Osteoblast (primary cell): Measurements from ENCODE around the gene UBASH3A. TPM values are rescaled to one million over a fixed set of nuclear protein-coding genes. Genes with fewer than 3 reads are reported as not detected.
A peak's percentile ranks its signal among the peaks of the same experiment; 100 is the strongest.

Source experiments
- DNase-seq: peaks from one replicate; pipeline ENCODE4 v3.0.0; 2011; ENCODE audit warnings: low spot score, mixed read lengths; ENCODE audit not compliant: insufficient read length; ENCODE audit errors: missing footprints
- H2AFZ ChIP-seq: 2 replicates; pipeline ENCODE4 v1.6.0; 2011; ENCODE audit warnings: mild to moderate bottlenecking, low read length
- H3K27ac ChIP-seq: 2 replicates; pipeline ENCODE4 v1.5.1; 2011; ENCODE audit warnings: mild to moderate bottlenecking, low read depth, low read length, moderate library complexity
- H3K27me3 ChIP-seq: 2 replicates; pipeline ENCODE4 v1.6.0; 2012; ENCODE audit warnings: mild to moderate bottlenecking, control low read depth, inconsistent platforms, low read length, moderate library complexity; ENCODE audit not compliant: insufficient read depth
- H3K36me3 ChIP-seq: 2 replicates; pipeline ENCODE4 v1.5.1; 2011; ENCODE audit warnings: mild to moderate bottlenecking, low read length, control low read depth, moderate library complexity; ENCODE audit not compliant: insufficient read depth
- H3K4me1 ChIP-seq: 2 replicates; pipeline ENCODE4 v1.5.1; 2011; ENCODE audit warnings: mild to moderate bottlenecking, low read length, control low read depth, moderate library complexity; ENCODE audit not compliant: insufficient read depth
- H3K4me2 ChIP-seq: 2 replicates; pipeline ENCODE4 v1.6.0; 2011; ENCODE audit warnings: mild to moderate bottlenecking, low read length; ENCODE audit not compliant: insufficient read depth
- H3K4me3 ChIP-seq: fragments of 200-600 bp; sonication (generic); 3 replicates; pipeline ENCODE4 v1.5.1; 2012; ENCODE audit warnings: mild to moderate bottlenecking, low read length, inconsistent platforms; ENCODE audit not compliant: insufficient read depth
- H3K79me2 ChIP-seq: 2 replicates; pipeline ENCODE4 v1.6.0; 2012; ENCODE audit warnings: mild to moderate bottlenecking, low read length, control low read depth, inconsistent platforms; ENCODE audit not compliant: insufficient read depth
- H3K9me3 ChIP-seq: 2 replicates; pipeline ENCODE4 v1.5.1; 2011; ENCODE audit warnings: low read depth, low read length, control low read depth
- H4K20me1 ChIP-seq: 2 replicates; pipeline ENCODE4 v1.6.0; 2012; ENCODE audit warnings: mild to moderate bottlenecking, low read length, control low read depth; ENCODE audit not compliant: insufficient read depth
- total RNA-seq: library from RNA; depleted of rRNA; stranded (reverse); fragments of >200 nt; gene quantifications from 2 replicates; pipeline ENCODE4 v1.2.3, GENCODE V29; 2012
- TF ChIP-seq, protein P1 (sequence below): IDR thresholded peaks from 2 replicates; pipeline ENCODE4 v1.5.1; 2011; ENCODE audit warnings: mild to moderate bottlenecking, low read depth, low read length, moderate library complexity; ENCODE audit errors: extremely low read depth

Gene UBASH3A
- total RNA-seq, 1 donor = not detected

- H3K4me3 ChIP-seq = no peak overlapping the region
- no peaks in the 10 kb centered on the region for H4K20me1 ChIP-seq
These were observed 37.9 kb upstream of the UBASH3A start for GRCh38 chr21:42365770-42366169.

GRCh38 chr21:42366292-42367010, 37.3 kb upstream of the UBASH3A start, which contains the start of gene TFF1:
Gene TFF1 (minus strand): TSS chr21:42366535. CDS start chr21:42366495, 40 bp downstream.
- TF ChIP-seq, protein P1, sequence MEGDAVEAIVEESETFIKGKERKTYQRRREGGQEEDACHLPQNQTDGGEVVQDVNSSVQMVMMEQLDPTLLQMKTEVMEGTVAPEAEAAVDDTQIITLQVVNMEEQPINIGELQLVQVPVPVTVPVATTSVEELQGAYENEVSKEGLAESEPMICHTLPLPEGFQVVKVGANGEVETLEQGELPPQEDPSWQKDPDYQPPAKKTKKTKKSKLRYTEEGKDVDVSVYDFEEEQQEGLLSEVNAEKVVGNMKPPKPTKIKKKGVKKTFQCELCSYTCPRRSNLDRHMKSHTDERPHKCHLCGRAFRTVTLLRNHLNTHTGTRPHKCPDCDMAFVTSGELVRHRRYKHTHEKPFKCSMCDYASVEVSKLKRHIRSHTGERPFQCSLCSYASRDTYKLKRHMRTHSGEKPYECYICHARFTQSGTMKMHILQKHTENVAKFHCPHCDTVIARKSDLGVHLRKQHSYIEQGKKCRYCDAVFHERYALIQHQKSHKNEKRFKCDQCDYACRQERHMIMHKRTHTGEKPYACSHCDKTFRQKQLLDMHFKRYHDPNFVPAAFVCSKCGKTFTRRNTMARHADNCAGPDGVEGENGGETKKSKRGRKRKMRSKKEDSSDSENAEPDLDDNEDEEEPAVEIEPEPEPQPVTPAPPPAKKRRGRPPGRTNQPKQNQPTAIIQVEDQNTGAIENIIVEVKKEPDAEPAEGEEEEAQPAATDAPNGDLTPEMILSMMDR = no peak
- no peaks in the 10 kb centered on the region for H3K4me1 ChIP-seq
- H3K79me2 ChIP-seq = no peaks in the 10 kb centered on the region
- no peaks in the 10 kb centered on the region for H3K9me3 ChIP-seq
- H4K20me1 ChIP-seq = no peaks in the 10 kb centered on the region
- no peak within 1 kb of the TSS for H2AFZ ChIP-seq
- H3K27ac ChIP-seq = no peak within 1 kb of the TSS
- H3K4me3 ChIP-seq = no peak within 1 kb of the TSS
- H3K4me2 ChIP-seq = no peak within 1 kb of the TSS
- no peaks in the 10 kb centered on the region for H3K27me3 ChIP-seq
- no peak for DNase-seq
- no peaks in the 10 kb centered on the region for H3K36me3 ChIP-seq

More at GRCh38 chr21:42365770-42366169, 37.9 kb upstream of the UBASH3A start:
- DNase-seq = peak; percentile 59
- Histone ChIP-seq H3K9me3 (no peaks in the 10 kb centered on the region), H2AFZ (no peak overlapping the region), H3K27me3 (no peaks in the 10 kb centered on the region), H3K36me3 (no peaks in the 10 kb centered on the region), H3K4me1 (no peaks in the 10 kb centered on the region), H3K27ac (no peak overlapping the region), H3K79me2 (no peaks in the 10 kb centered on the region), H3K4me2 (no peak overlapping the region)
- TF ChIP-seq, protein P1 = no peak

- Histone ChIP-seq H3K9me3 (no peaks in the 10 kb centered on the region), H3K27ac (no peak overlapping the region), H3K27me3 (no peaks in the 10 kb centered on the region), H3K4me1 (no peaks in the 10 kb centered on the region), H3K4me2 (no peak overlapping the region), H3K79me2 (no peaks in the 10 kb centered on the region), H4K20me1 (no peaks in the 10 kb centered on the region), H3K36me3 (no peaks in the 10 kb centered on the region), H2AFZ (no peak overlapping the region), H3K4me3 (no peak overlapping the region)
- TF ChIP-seq, protein P1 = no peak
- DNase-seq = no peak
These were observed 36.1 kb upstream of the UBASH3A start for GRCh38 chr21:42367367-42368165.

DNA sequence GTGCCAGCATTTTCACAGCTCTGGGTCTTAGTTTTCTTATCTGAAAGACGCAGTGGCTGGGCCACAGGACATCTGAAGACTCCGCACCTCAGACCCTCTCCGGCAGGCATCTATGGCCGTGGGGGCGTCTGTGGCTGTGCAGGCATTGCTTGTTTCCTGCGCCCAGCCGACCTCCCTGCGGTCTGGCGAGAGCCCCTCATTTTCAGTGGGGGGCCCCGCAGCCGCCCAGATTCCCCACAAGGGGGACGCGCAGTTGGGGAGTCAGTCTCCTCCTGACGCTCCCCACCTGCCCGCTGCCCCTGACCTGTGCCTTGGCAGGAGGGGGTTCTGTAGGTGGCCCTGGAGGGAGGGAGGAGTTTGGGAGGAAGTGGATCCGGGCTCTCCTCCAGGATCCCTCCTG, 33.9 kb upstream of the UBASH3A start:
- H3K27ac ChIP-seq = no peak overlapping the region
- no peak for DNase-seq

More for the DNA sequence above, 33.9 kb upstream of the UBASH3A start:
- no peaks in the 10 kb centered on the region for H3K4me1 ChIP-seq
- no peak overlapping the region for H2AFZ ChIP-seq
- no peak overlapping the region for H3K4me2 ChIP-seq
- no peak overlapping the region for H3K4me3 ChIP-seq
- TF ChIP-seq, protein P1 = no peak
- H3K27me3 ChIP-seq = no peaks in the 10 kb centered on the region
- no peaks in the 10 kb centered on the region for H3K79me2 ChIP-seq
- H4K20me1 ChIP-seq = no peaks in the 10 kb centered on the region
- H3K9me3 ChIP-seq = no peaks in the 10 kb centered on the region
- H3K36me3 ChIP-seq = no peaks in the 10 kb centered on the region
